Small intestine (tissue), 4 donors: ENCODE measurements around the gene C1orf115. TPM values are rescaled to one million over a fixed set of nuclear protein-coding genes. Genes with fewer than 3 reads are reported as not detected.

Experiments
- polyA plus RNA-seq, 4 donors: library from polyadenylated mRNA; stranded (reverse) in 3 of 4; unstranded in 1 of 4; fragments of 200-250 nt in 3 of 4; fragments of 120-200 nt in 1 of 4; gene quantifications; one replicate each; pipeline versions ENCODE4 v1.2.1 to v1.2.3, GENCODE V29; 2013
- donor health status: healthy with polysubstance abuse.
- donor health status: Bipolar disorder and iron deficiency.
- donor health status: healthy.

Gene C1orf115
- polyA plus RNA-seq, 4 donors: 60.5 to 456 (median 232) TPM

Other genes starting within 250 kb of the C1orf115 start
- 1 to 10 TPM in 2 of 4 donors, under 1 TPM in 2; under 0.01 to 2.1 (median 1.0) TPM for gene MARK1, start 162.2 kb upstream of the C1orf115 start, polyA plus RNA-seq
- 10 to 100 TPM; 31.8 to 93.5 (median 83.3) TPM for gene MTARC2, start 58.0 kb downstream of the C1orf115 start, polyA plus RNA-seq
- gene MTARC1, start 96.5 kb downstream of the C1orf115 start, polyA plus RNA-seq: 10 to 100 TPM in 2 of 4 donors, 1 to 10 TPM in 2; 5.4 to 41.3 (median 14.5) TPM
- 1 to 10 TPM in 3 of 4 donors, under 1 TPM in 1; 0.45 to 8.7 (median 4.3) TPM for gene HLX, start 189.1 kb downstream of the C1orf115 start, polyA plus RNA-seq